Stimulated activated CD4-positive, alpha-beta T cell treated with anti-CD3 and anti-CD28 coated beads, Interleukin-15, amount 100 ng/mL, for 1 hour (primary cell): ENCODE data around the gene TNFRSF14.
A peak's percentile ranks its signal among the peaks of the same experiment; 100 is the strongest.
"Not testable (repeated sequence)": the region's sequence is repeated elsewhere in the genome, so short reads cannot be mapped to it uniquely, and the experiment has no call there.

ENCODE experiments used
- DNase-seq, 2 donors: peaks; one replicate each; pipeline ENCODE4 v3.0.0-alpha.2; 2020; ENCODE audit warnings: low read depth in 1 of 2, low spot score in 1 of 2

The TNFRSF14 gene

DNA sequence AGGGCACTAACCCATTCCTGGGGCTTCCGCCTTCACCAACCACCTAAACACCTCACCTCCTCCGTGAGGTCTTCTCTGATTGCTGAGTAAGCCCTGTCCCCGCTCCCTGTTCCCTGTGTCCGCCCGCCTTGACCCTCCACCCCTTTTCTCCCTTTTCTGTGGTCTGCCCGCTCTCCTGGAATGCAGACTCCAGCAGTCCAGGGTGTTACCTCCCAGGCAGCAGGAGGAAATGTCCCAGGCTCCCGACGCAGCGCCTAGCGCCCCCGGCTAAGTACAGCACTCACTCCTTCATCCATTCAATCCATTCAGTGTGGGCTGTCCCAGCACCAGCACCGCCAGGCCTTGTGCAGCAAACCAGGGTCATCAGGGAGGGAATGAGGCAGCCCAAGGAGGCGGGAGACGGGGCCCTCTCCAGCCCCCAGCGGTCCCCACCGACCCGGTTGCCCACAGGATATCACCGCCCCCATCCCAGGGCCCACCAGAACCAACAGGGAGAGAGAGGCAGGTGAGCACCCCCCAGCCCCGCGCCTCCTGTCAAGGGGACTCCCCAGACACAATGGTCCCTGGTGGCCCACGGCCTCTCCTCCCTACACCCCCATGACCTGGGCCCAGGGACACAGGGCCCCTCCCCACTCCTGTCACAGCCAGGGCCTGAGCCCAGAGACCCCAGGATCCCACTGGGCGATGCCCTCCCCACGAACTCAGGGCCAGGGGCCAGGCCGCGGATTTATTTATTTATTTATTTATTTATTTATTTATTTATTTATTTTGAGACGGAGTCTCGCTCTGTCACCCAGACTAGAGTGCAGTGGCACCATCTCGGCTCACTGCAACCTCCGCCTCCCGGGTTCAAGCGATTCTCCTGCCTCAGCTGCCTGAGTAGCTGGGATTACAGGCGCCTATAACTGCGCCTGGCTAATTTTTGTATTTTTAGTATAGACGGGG, 10.2 kb downstream of the TNFRSF14 start:
- DNase-seq, result no peak

DNA sequence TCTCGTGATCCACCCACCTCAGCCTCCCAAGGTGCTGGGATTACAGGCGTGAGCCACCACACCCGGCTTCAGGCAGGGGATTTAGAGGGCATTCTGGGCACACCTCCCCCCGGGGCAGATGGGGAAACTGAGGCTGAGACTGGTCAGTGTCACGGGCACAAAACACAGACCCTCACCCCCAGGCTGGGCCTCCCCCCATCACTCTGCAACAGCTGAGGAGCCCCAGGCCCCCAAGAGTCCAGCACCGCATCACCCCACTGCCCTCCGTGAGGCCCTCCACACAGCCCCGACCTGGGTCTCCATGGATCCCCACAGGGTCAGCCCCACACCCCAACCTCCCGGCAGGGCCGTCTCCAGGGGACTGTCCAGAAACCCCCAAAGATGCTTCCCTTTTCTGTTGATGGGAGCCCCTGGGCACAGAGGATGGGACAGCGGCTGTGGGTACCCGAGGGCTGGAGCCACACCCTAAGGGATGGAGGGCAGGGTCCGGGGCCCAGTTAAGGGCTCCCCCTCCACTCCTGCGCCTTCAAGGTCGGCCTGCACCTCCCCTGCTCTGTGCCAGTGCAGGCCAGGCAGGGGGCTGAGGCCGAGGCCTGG, 11.0 kb downstream of the TNFRSF14 start:
- DNase-seq, result no peak

DNA sequence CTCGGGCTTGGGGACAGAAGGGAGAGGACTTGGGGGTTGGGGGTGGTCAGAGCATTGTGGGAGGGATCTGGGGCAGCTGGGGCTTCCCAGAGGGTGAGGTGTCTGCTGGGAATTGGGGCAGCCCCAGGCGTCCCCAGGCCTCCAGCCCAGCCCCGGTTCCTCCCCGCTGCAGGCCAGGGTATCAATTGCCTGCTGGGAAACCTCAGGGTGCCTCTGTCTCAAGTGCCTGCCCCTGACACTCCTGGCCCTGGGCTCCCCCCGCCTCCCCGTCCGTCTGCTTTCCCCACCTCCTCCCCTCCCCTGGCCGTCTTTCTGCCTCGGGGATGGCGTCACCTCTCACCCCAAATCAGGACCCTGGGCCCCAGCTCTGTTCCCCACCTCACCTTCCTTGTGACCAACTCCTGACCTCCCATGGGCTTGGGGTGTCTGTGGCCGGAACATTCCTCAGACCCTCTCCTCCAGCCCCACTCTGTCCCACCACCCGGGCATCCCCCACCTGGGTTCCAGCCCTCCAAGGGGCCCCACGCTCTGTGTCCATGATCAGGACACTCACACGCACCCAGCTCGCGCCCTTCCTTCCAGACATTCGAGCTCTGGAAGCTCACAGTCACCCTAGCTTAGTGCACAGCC, 12.1 kb downstream of the TNFRSF14 start:
- not testable (repeated sequence) for DNase-seq

DNA sequence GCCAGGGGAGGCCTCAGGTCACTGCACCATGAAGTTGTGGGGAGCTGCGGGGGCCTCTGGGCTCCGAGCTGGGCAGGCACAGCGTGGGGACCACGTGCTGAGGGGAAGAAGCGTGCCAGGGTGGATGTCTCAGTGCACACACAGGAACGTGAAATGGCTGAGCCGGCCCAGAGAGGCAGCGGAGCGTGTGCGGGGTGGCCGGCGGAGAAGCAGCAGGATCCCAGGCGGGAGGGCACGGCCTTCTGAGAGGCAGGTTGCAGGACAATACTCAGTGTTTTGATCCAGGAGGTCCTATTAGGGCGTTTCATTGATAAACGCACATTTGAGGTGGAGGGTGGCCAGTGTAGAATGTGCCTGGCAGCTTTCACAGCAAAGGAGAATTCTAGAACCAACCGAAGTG, 12.9 kb downstream of the TNFRSF14 start:
- DNase-seq, result no peak

DNA sequence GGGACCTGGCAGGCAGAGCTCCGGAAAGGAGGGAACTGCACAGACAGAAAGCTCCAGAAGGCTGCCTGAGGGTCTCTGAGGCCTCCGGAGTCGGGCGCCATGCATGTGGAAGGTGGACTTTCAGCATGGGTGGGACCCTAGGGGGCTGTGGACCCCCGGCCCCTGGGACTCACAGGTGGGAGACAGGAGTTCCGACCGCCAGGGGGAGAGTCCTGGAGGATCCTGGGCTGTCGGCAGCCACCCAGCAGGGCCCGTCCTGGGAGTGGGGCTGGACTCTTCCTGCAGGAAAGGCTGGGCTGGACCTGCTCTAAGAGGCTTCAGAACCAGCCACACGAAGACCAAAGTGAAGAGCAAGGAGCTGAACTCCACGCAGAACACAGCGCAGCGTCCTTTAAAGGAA, 13.5 kb downstream of the TNFRSF14 start:
- DNase-seq, result not testable (repeated sequence)

DNA sequence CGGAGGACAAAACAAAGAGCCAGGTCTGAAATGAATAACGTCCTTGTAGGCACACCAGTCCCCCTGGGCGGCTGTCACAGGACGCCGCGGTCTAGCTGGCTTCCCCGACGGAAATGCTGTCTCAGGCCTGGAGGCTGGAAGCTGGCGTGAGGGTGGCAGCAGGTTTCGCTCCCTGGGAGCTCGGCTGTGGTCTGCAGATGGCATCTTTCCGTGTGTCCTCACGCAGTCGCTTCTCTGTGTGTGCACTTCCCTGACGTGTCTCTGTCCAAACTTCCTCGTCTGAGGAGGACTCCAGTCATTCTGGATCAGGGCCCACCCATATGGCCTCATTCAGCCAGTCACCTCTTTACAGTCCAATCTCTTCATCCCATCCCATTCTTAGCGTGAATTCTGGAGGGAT, 14.2 kb downstream of the TNFRSF14 start:
- no peak for DNase-seq

DNA sequence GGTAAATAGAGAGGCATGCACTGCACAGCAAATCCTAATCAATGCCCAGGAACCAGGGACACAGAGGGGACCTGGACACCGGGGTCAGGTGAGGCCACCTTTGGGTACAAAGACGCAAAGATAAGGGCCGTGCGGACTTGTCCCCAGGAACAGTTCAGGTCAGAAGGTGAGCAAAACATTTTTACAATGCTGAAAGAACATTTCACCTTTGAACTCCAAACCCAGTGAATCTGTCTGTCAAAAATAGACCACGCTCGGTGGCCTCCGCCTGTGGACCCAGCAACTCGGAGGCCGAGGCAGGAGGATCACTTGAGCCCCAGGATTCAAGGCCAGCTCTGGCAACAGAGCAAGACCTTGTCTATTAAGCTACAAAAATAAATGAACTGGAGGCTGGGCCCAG, 15.2 kb downstream of the TNFRSF14 start:
- DNase-seq, result no peak

DNA sequence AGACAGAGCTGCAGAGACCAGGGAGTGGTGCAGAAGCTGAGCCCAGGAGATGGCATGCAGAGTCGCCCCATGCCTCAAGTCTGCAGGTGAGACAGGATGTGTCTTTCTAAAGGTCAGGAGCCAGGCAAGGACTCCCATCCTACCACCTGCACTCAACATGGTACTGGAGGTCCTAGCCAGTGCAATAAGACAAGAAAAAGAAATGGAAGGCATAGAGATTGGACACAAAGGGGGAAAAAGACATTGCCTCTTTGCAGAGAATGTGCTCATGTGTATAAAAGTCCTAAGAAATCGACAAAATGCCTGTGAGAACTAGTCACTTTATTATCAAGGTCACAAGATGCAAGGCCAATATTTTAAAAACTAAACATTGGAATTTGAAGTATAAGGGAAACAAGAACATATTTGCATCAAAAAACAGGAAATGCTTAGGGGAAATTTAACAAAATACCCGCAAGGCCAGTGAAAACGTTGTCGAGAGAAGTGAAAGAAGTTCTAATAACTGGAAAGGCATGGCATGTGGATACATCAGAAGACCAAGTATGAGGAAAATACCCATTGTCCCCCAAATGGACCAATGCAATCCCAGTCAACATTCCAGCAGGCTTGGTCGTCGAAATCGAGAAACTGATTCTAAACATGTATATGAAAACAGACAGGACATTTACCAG, 17.2 kb downstream of the TNFRSF14 start:
- no peak for DNase-seq

DNA sequence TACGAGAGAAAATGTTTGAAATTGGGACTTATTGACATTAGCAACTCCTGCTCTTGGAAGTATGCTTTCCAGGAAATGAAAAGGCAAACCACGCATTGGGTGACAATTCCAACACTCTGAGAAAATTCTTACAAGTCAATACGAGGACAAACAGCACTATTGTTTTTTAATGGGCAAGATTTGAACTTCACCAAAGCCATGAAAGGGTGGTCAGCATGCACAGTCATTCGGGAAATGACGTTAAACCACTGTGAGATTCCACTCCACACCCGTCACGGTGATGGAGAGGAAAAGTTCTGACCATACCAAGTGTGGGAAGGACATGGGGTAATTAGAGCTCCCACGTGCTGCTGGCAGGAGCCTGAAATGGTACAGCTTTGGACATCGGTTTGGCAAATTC, 18.2 kb downstream of the TNFRSF14 start:
- no peak for DNase-seq

DNA sequence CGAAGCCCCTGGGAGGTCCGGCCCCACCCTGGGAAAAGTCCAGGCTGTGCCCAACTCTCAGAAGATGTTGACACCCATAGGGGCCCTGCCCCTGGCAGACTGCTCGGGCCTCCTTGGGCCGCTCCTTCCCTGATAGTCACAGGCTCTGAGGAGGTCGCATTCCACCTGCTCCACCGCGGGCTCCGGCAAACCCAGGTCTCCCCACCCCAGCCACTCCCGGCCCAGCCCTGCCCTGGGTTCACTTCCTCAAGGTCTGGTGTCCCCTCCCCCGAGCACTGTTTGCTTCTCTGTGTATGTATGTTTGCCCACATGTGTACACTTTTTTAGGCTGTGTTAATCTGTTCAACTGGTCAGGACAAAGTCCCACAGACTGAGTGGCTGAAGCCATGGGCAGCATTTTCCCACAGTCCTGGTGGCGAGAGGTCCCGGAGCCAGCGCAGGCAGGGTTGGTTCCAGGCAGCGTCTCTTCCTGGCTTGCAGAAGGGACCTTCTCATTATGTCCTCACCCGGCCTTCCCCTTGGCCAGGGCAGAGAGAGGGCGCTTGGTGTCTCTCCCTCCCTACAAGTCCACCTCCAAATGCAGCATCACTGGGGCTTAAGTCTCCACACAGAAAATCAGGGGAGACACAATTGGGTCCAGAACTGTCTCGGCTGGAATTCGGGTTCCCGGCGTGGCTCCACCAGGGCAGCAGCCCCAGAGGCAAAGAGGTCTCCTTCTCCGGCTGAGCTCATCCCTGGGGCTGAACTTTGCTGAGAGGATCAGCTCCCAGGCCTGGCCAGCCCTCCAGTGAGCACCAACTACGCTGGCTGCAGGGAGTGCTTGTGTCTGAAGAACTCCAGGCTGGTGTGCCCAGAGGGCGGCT, 19.9 kb downstream of the TNFRSF14 start:
- no peak for DNase-seq

DNA sequence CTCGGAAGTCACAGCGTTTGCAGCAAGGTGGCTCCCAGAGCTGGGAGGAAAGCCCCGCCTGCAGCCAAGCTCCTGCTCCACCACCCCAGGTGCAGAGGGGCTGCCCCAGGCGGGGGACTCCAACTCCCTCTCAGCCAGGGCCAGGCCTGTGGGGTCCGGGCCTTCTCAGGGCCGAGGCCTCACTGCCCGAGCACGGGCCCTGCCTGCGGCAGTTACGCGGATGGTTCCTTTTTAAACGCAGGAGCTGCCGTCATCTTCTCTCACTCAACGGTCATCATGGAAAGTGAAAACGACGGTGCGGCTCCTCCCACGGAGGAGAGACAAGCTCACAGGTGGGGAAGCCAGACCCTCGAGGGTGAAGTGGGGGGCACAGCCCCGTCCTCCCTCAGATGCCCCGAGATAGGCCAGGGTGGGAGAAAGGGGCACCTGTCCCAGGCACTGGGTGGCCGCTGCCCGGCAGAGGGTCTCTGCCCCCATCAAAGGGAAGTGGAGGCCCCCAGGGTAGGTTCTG, 21.4 kb downstream of the TNFRSF14 start:
- DNase-seq, result not testable (repeated sequence)

DNA sequence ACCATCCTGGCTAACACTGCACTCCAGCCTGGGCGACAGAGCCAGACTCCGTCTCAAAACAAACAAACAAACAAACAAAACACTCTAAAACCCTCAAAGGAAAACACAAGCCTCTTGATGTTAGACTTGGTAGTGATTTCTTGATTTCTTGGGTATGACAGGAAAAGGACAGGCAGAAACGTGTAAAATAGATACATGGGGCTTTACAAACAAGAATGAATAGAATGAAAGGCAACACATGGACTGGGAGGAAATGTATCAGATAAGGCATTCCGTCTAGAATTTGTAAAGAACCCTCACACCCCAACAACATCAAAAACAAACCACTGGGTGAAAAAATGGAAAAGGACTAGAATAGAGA, 22.6 kb downstream of the TNFRSF14 start:
- DNase-seq, result no peak

DNA sequence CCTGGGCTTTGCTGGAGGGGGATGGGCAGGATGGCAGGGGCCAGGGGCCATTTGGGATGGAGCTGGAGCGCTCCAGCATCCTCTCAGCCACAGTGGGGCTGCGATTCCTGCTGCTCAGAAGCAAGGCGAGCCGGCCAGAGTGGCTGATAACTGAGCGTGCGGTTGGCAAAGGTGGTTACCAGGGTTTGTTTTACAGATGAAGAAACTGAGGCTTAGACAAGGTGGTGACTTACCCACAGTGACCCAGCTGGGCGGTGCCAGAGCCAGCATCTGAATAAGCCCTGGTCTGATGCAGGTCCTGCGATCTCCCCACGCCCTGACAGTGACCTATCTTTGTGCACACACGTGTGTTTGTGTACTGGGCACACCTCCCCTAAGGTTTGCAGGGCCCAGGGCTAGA, 24.5 kb downstream of the TNFRSF14 start:
- DNase-seq, result no peak

DNA sequence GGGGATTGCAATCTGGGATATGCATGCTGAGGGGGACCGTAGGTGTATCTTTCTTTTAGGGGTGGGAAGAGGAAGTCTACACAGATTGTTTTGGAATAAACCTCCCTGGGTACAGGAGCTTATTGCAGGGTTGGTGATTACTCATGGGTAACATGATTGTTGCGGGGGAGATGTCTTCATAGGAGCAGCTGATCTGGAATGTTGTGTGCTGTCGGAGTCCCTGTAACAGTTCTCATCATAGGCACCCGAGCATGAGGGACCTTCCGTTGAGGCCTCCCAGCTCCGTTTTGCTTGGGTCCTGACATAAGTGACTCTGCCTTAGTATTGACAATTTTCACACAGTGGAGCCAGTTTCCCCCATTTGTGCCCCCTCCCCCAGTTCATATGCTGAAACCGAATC, 26.2 kb downstream of the TNFRSF14 start:
- DNase-seq, result no peak

DNA sequence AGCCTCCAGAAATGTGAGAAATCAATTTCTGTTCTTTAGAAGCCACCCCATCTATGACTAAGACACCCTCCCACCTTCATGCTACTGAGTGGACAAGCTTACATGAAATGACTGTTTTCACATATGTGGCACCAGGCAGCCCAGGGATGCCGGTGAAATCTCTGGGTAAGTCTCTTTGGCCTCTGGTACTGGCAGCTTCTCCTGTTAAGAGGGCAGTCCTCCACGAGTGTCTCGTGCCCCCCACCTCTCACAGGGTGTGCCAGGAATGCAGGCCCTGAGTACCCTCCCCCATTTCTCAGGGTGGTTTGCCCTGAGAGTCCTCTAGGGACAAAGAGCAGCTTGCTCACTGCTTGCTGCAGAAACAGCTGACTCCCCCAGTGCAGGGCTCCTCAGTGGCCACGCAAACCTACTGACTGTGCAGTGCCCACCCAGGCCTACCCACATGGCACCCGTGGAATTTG, 27.2 kb downstream of the TNFRSF14 start:
- no peak for DNase-seq

DNA sequence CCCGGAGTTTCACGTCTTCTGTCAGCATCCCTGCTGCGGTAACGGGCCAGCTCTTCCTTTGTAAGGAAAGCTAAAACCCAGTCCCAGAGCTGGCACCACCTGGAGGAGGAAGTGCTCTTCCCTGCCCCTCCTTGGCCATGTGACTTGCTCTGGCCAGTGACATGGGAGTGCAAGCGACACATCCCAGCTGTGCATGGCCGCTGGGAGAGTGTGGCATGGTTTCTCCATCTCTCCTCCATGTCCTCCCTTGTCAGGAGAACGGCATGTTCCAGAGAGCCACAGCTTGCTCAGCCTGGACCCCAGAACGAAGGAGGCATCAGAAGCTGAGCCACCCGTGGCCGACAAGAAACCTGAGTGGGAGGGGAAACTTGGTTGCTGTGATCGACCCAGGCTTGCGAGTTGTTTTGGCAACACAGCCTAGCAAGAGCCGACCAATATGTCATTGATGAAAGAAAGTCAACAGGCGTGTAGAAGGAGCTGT, 27.7 kb downstream of the TNFRSF14 start:
- no peak for DNase-seq

DNA sequence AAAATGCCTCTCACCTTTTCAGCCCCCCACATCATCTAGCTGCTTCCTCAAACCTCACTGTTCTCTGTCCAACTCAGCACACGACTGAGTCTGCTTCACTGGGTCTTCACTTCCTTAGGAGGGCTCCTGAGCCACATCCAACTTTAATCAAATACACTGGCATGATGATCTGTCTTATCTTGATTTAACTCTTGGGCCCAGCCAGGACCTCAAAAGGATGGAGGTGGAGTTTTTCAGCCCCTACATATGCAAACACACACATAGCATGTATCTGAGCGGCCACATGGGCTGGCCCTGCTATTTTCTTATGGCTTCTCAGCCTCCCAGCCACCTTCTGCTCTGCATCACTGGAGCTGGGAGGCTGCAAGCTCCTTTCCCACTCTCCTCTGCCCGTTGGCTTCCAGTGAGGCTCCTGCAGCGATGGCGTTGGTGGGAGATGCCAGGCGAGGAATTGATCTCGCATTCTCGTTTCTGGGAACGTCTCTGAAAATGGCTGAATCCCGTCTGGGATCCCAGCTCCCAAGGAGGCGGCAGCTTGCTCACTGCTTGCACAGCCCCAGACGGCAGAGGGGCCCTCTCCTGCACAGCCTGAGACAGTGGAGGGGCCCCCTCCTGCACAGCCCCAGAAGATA, 28.6 kb downstream of the TNFRSF14 start:
- DNase-seq, result no peak

DNA sequence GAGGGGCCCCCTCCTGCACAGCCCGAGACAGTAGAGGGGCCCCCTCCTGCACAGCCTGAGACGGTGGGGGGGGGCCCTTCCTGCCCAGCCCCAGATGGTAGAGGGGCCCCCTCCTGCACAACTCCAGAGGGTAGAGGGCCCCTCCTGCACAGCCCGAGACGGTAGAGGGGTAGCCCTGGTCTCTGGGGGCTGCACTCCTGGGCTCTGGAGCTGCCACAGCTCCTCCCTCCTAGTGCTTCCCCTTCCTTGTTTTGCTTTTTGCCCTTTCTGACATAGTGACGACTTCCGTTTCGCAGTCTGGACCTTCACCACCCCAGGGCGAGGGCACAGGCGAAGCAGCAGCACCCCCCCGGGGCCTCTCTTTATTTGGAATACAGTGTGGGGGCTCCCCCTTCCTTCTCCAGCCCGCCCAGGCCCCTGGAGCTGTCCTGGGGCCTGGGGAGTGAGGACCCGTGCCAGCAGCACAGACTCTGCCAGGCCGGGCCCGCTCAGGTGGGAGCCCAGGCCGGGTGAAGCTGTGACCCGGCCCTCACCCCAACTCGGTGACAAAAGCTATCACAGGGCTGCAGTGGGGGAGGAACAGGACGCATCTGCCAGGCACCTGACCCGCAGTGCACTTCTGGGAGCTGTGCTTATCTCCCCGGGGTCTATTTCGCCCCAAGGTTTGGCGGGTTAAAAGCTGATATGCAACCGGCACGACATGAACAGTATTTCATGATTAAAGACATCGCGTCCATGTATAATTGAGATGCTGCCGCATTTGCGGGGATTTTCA, 29.3 kb downstream of the TNFRSF14 start:
- DNase-seq, result peak; percentile 40 to 47
